HEK293 (cell line): Measurements from ENCODE around the gene TRIM65.

ENCODE experiments used
- CTCF ChIA-PET: fragments of 350-600 bp; formaldehyde crosslinking; extraction: SDS; loops from one replicate; lab custom pipeline; 2021; ENCODE audit warnings: antibody characterized with exemption; lab: Yijun Ruan, JAX
- POLR2A ChIA-PET: fragments of 300-600 bp; formaldehyde crosslinking; extraction: SDS; loops from one replicate; lab custom pipeline; 2020; ENCODE audit warnings: antibody characterized with exemption, inconsistent platforms; lab: Yijun Ruan, JAX
- H3K27ac ChIP-seq: fragments of 200-500 bp; sonication (Bioruptor generic); 2 replicates; pipeline ENCODE4 v1.5.1; 2014; ENCODE audit warnings: low read depth, low read length, control low read depth, inconsistent platforms; ENCODE audit errors: extremely low read depth
- H3K36me3 ChIP-seq, 2 experiments: fragments of 200-500 bp in 1 of 2; sonication (Bioruptor generic) in 1 of 2; 1 replicate in 1 of 2; 2 replicates in 1 of 2; pipeline ENCODE4 v1.5.1; 2014 to 2017; ENCODE audit warnings: inconsistent platforms in 2 of 2, low read length in 2 of 2; ENCODE audit not compliant: control insufficient read depth in 2 of 2, insufficient read depth in 1 of 2
- H3K4me1 ChIP-seq: fragments of 200-500 bp; sonication (Bioruptor generic); 2 replicates; pipeline ENCODE4 v1.5.1; 2014; ENCODE audit warnings: mild to moderate bottlenecking, low read length, inconsistent platforms; ENCODE audit not compliant: control insufficient read depth, insufficient read depth
- H3K4me3 ChIP-seq: 2 replicates; pipeline ENCODE4 v1.5.1; 2011; ENCODE audit warnings: low read depth, mild to moderate bottlenecking, control low read depth, low read length, moderate library complexity
- H3K9me3 ChIP-seq: fragments of 200-500 bp; sonication (Bioruptor generic); 2 replicates; pipeline ENCODE4 v1.5.1; 2014; ENCODE audit warnings: low read depth, low read length, inconsistent platforms; ENCODE audit not compliant: control insufficient read depth, insufficient read depth
- CTCF ChIP-seq: fragments of 450-650 bp; formaldehyde crosslinking; IDR thresholded peaks from 2 replicates; pipeline ENCODE4 v1.5.1; 2016; ENCODE audit warnings: missing biosample characterization, missing genetic modification characterization
- GLI2 ChIP-seq: fragments of 450-650 bp; formaldehyde crosslinking; IDR thresholded peaks from 2 replicates; pipeline ENCODE4; 2017; ENCODE audit warnings: missing biosample characterization, missing genetic modification characterization, low read depth, borderline replicate concordance
- GLIS1 ChIP-seq: fragments of 450-650 bp; formaldehyde crosslinking; IDR thresholded peaks from 2 replicates; pipeline ENCODE4 v1.5.1; 2016; ENCODE audit warnings: missing biosample characterization, missing genetic modification characterization
- SCRT2 ChIP-seq: fragments of 450-650 bp; formaldehyde crosslinking; IDR thresholded peaks from 2 replicates; pipeline ENCODE4 v1.5.1; 2016; ENCODE audit warnings: missing biosample characterization, missing genetic modification characterization
- TRIM28 ChIP-seq: IDR thresholded peaks from 2 replicates; pipeline ENCODE4 v1.6.1; 2011; ENCODE audit warnings: low read length, control low read depth, borderline replicate concordance
- ZBTB17 ChIP-seq: fragments of 450-650 bp; formaldehyde crosslinking; IDR thresholded peaks from 2 replicates; pipeline ENCODE4 v1.5.1; 2016; ENCODE audit warnings: missing biosample characterization, missing genetic modification characterization
- ZNF132 ChIP-seq: fragments of 450-650 bp; formaldehyde crosslinking; IDR thresholded peaks from 2 replicates; pipeline ENCODE4 v1.5.1; 2017; ENCODE audit warnings: missing biosample characterization, missing genetic modification characterization, borderline replicate concordance
- ZNF174 ChIP-seq: fragments of 450-650 bp; formaldehyde crosslinking; IDR thresholded peaks from 2 replicates; pipeline ENCODE4 v1.5.0; 2017; ENCODE audit warnings: missing biosample characterization, mild to moderate bottlenecking, missing genetic modification characterization
- ZNF214 ChIP-seq: fragments of 450-650 bp; formaldehyde crosslinking; IDR thresholded peaks from 2 replicates; pipeline ENCODE4 v1.5.1; 2017; ENCODE audit warnings: missing biosample characterization, mild to moderate bottlenecking, missing genetic modification characterization, borderline replicate concordance
- ZNF24 ChIP-seq: fragments of 450-650 bp; formaldehyde crosslinking; IDR thresholded peaks from 2 replicates; pipeline ENCODE4 v1.5.1; 2016; ENCODE audit warnings: missing biosample characterization, missing genetic modification characterization
- ZNF248 ChIP-seq: fragments of 450-650 bp; formaldehyde crosslinking; IDR thresholded peaks from 2 replicates; pipeline ENCODE4 v1.5.1; 2017; ENCODE audit warnings: missing biosample characterization, missing genetic modification characterization
- ZNF354C ChIP-seq: fragments of 450-650 bp; formaldehyde crosslinking; IDR thresholded peaks from 2 replicates; pipeline ENCODE4 v1.5.1; 2016; ENCODE audit warnings: missing biosample characterization, missing genetic modification characterization, low read depth, borderline replicate concordance
- ZNF473 ChIP-seq: fragments of 450-650 bp; formaldehyde crosslinking; IDR thresholded peaks from 2 replicates; pipeline ENCODE4 v1.5.1; 2017; ENCODE audit warnings: missing biosample characterization, missing genetic modification characterization
- ZNF521 ChIP-seq: fragments of 450-650 bp; formaldehyde crosslinking; IDR thresholded peaks from 2 replicates; pipeline ENCODE4 v1.5.1; 2017; ENCODE audit warnings: missing biosample characterization, mild to moderate bottlenecking, missing genetic modification characterization
- ZNF529 ChIP-seq: fragments of 450-650 bp; formaldehyde crosslinking; IDR thresholded peaks from 2 replicates; pipeline ENCODE4 v1.5.1; 2017; ENCODE audit warnings: missing genetic modification characterization, missing biosample characterization; ENCODE audit not compliant: insufficient replicate concordance
- ZNF610 ChIP-seq: fragments of 450-650 bp; formaldehyde crosslinking; IDR thresholded peaks from 2 replicates; pipeline ENCODE4 v1.5.1; 2016; ENCODE audit warnings: missing biosample characterization, missing genetic modification characterization, borderline replicate concordance
- ZNF621 ChIP-seq: fragments of 450-650 bp; formaldehyde crosslinking; IDR thresholded peaks from 2 replicates; pipeline ENCODE4 v1.5.1; 2017; ENCODE audit warnings: missing biosample characterization, missing genetic modification characterization
- ZNF623 ChIP-seq: fragments of 450-650 bp; formaldehyde crosslinking; IDR thresholded peaks from 2 replicates; pipeline ENCODE4 v1.5.1; 2016; ENCODE audit warnings: missing biosample characterization, missing genetic modification characterization
- ZNF624 ChIP-seq: fragments of 450-650 bp; formaldehyde crosslinking; IDR thresholded peaks from 2 replicates; pipeline ENCODE4 v1.5.1; 2017; ENCODE audit warnings: missing biosample characterization, missing genetic modification characterization
- ZNF629 ChIP-seq: fragments of 450-650 bp; formaldehyde crosslinking; IDR thresholded peaks from 2 replicates; pipeline ENCODE4 v1.5.1; 2017; ENCODE audit warnings: missing biosample characterization, missing genetic modification characterization
- ZNF654 ChIP-seq: fragments of 450-650 bp; formaldehyde crosslinking; IDR thresholded peaks from 2 replicates; pipeline ENCODE4 v1.5.1; 2016; ENCODE audit warnings: low read depth, missing biosample characterization, missing genetic modification characterization
- TF ChIP-seq, protein P1 (sequence below): fragments of 450-650 bp; formaldehyde crosslinking; IDR thresholded peaks from 2 replicates; pipeline ENCODE4 v1.5.1; 2016; ENCODE audit warnings: missing biosample characterization, missing genetic modification characterization
- TF ChIP-seq, protein P2 (sequence below): fragments of 450-650 bp; formaldehyde crosslinking; IDR thresholded peaks from 2 replicates; pipeline ENCODE4 v1.5.1; 2016; ENCODE audit warnings: missing biosample characterization, missing genetic modification characterization, borderline replicate concordance

Gene TRIM65

GRCh38 chr17:75849279-75849646 is 47.5 kb downstream of the TRIM65 start:
- Histone ChIP-seq H3K36me3 (peaks cover 7 to 58% of the 10 kb centered on the region in 2 experiments), H3K4me3 (no peak overlapping the region), H3K9me3 (no peaks in the 10 kb centered on the region), H3K4me1 (peaks cover 3% of the 10 kb centered on the region), H3K27ac (no peak overlapping the region)
- ChIA-PET POLR2A (interaction anchor here (1.3 kb wide), 1 partner anchor 69 kb away, joined by 6 read pairs; a partner anchor contains a TSS), CTCF (interaction anchor here (1.5 to 5.5 kb wide), 4 partner anchors 12 to 157 kb away, joined by 3 to 40 read pairs (median 14); no protein-coding TSS in a partner anchor)
- TF ChIP-seq ZNF624 (tag by site-specific recombination) (no peak), ZNF621 (tag by site-specific recombination) (no peak), GLI2 (tag by site-specific recombination) (no peak), ZNF354C (tag by site-specific recombination) (no peak), ZNF610 (tag by site-specific recombination) (no peak), ZNF629 (no peak), ZNF174 (tag by site-specific recombination) (no peak)

DNA sequence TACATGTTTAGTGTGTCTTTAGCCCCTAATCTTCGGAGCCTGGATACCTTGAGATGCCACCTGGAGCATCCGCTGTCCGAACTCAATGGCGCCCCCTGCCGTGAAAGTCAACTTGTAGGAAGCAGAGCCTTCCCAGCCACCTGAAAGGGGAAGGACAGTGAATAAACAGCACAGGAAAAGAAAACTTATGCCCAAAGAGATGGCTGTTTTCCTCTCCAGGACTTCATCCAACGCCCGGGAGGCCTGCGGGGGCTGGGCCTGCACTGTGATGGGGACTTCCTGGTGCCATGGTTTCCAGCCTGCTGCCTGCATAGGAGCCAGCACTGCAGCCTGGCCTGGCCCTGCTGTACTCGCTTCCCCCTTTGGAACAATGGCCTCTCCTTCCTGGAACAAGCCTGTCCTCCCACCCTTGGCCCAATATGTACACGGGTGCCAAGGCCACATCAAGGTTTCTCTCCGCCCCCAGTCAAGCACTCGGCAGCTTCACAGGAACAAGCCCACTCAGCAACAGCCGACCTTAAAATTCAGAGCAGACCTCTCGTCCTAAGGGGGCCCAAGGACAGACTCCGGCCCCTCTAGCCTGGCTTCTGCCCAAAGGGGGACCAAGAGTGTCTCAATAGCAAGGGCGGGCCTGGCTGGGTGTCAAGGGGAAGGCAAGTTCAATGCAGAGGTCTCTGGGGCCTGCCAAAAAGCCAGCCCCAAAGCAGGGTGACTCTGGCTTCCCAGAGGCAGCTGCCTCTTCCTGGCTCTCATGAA is 48.0 kb downstream of the TRIM65 start:
- Histone ChIP-seq H3K9me3 (no peaks in the 10 kb centered on the region), H3K4me1 (no peaks in the 10 kb centered on the region; the same call in 1 of the 2 replicates), H3K27ac (no peak overlapping the region), H3K4me3 (no peak overlapping the region), H3K36me3 (peaks cover 7 to 58% of the 10 kb centered on the region in 2 experiments)
- CTCF ChIA-PET, result interaction anchor here (0.6 to 5.5 kb wide), 20 partner anchors 9 to 631 kb away, joined by 3 to 40 read pairs (median 6); partner anchors contain the start of genes ACOX1, GALK1, TEN1 and TRIM47
- POLR2A ChIA-PET, result interaction anchor here (1.3 kb wide), 1 partner anchor 69 kb away, joined by 6 read pairs; a partner anchor contains a TSS
- TF ChIP-seq ZNF132 (tag by site-specific recombination), result no peak
- no peak for TF ChIP-seq ZNF473
- TF ChIP-seq, protein P1, sequence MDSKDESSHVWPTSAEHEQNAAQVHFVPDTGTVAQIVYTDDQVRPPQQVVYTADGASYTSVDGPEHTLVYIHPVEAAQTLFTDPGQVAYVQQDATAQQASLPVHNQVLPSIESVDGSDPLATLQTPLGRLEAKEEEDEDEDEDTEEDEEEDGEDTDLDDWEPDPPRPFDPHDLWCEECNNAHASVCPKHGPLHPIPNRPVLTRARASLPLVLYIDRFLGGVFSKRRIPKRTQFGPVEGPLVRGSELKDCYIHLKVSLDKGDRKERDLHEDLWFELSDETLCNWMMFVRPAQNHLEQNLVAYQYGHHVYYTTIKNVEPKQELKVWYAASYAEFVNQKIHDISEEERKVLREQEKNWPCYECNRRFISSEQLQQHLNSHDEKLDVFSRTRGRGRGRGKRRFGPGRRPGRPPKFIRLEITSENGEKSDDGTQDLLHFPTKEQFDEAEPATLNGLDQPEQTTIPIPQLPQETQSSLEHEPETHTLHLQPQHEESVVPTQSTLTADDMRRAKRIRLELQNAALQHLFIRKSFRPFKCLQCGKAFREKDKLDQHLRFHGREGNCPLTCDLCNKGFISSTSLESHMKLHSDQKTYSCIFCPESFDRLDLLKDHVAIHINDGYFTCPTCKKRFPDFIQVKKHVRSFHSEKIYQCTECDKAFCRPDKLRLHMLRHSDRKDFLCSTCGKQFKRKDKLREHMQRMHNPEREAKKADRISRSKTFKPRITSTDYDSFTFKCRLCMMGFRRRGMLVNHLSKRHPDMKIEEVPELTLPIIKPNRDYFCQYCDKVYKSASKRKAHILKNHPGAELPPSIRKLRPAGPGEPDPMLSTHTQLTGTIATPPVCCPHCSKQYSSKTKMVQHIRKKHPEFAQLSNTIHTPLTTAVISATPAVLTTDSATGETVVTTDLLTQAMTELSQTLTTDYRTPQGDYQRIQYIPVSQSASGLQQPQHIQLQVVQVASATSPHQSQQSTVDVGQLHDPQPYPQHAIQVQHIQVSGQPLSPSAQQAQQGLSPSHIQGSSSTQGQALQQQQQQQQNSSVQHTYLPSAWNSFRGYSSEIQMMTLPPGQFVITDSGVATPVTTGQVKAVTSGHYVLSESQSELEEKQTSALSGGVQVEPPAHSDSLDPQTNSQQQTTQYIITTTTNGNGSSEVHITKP (tag by site-specific recombination), result peak; percentile 36; the same call in 1 of the 2 replicates
- TF ChIP-seq TRIM28, result no peak
- TF ChIP-seq ZNF24 (tag by site-specific recombination), result no peak
- TF ChIP-seq ZBTB17 (tag by site-specific recombination), result no peak
- TF ChIP-seq, protein P2, sequence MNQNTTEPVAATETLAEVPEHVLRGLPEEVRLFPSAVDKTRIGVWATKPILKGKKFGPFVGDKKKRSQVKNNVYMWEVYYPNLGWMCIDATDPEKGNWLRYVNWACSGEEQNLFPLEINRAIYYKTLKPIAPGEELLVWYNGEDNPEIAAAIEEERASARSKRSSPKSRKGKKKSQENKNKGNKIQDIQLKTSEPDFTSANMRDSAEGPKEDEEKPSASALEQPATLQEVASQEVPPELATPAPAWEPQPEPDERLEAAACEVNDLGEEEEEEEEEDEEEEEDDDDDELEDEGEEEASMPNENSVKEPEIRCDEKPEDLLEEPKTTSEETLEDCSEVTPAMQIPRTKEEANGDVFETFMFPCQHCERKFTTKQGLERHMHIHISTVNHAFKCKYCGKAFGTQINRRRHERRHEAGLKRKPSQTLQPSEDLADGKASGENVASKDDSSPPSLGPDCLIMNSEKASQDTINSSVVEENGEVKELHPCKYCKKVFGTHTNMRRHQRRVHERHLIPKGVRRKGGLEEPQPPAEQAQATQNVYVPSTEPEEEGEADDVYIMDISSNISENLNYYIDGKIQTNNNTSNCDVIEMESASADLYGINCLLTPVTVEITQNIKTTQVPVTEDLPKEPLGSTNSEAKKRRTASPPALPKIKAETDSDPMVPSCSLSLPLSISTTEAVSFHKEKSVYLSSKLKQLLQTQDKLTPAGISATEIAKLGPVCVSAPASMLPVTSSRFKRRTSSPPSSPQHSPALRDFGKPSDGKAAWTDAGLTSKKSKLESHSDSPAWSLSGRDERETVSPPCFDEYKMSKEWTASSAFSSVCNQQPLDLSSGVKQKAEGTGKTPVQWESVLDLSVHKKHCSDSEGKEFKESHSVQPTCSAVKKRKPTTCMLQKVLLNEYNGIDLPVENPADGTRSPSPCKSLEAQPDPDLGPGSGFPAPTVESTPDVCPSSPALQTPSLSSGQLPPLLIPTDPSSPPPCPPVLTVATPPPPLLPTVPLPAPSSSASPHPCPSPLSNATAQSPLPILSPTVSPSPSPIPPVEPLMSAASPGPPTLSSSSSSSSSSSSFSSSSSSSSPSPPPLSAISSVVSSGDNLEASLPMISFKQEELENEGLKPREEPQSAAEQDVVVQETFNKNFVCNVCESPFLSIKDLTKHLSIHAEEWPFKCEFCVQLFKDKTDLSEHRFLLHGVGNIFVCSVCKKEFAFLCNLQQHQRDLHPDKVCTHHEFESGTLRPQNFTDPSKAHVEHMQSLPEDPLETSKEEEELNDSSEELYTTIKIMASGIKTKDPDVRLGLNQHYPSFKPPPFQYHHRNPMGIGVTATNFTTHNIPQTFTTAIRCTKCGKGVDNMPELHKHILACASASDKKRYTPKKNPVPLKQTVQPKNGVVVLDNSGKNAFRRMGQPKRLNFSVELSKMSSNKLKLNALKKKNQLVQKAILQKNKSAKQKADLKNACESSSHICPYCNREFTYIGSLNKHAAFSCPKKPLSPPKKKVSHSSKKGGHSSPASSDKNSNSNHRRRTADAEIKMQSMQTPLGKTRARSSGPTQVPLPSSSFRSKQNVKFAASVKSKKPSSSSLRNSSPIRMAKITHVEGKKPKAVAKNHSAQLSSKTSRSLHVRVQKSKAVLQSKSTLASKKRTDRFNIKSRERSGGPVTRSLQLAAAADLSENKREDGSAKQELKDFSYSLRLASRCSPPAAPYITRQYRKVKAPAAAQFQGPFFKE (tag by site-specific recombination), result no peak
- TF ChIP-seq ZNF214 (tag by site-specific recombination), result no peak
- TF ChIP-seq CTCF, result peak; percentile 72
- TF ChIP-seq ZNF521 (tag by site-specific recombination), result no peak
- TF ChIP-seq ZNF529 (tag by site-specific recombination), result no peak
- peak; percentile 22; the same call in 1 of the 2 replicates for TF ChIP-seq ZNF654 (tag by site-specific recombination)
- peak; percentile 19; the same call in 1 of the 2 replicates for TF ChIP-seq GLIS1
- TF ChIP-seq SCRT2, result no peak
- TF ChIP-seq ZNF248 (tag by site-specific recombination), result no peak
- no peak for TF ChIP-seq ZNF623
